ENCODE results near the gene ESD.
"Not testable (repeated sequence)": the region's sequence is repeated elsewhere in the genome, so short reads cannot be mapped to it uniquely, and the experiment has no call there.

Gene ESD

GRCh38 chr13:46783504-46783903, 13.5 kb downstream of the ESD start:
- no peak for DNase-seq

GRCh38 chr13:46782691-46783090, 14.3 kb downstream of the ESD start:
- no peak for DNase-seq

- no peak for DNase-seq
Observed at GRCh38 chr13:46782066-46782465, 14.9 kb downstream of the ESD start.

- DNase-seq: no peak
Observed at GRCh38 chr13:46778890-46779289, 18.1 kb downstream of the ESD start.

- DNase-seq: no peak
Observed at GRCh38 chr13:46778095-46778494, 18.9 kb downstream of the ESD start.

- DNase-seq: no peak
Observed at GRCh38 chr13:46775385-46776107, 21.4 kb downstream of the ESD start.

GRCh38 chr13:46773541-46773940, 23.4 kb downstream of the ESD start:
- DNase-seq: no peak

GRCh38 chr13:46771693-46772092, 25.3 kb downstream of the ESD start:
- DNase-seq: no peak

- DNase-seq: not testable (repeated sequence)
Observed at GRCh38 chr13:46769925-46770324, 27.0 kb downstream of the ESD start.

GRCh38 chr13:46761866-46762265, 35.1 kb downstream of the ESD start:
- DNase-seq: no peak

- no peak for DNase-seq
Observed at GRCh38 chr13:46761174-46761573, 35.8 kb downstream of the ESD start.

- no peak for DNase-seq
Observed at GRCh38 chr13:46759846-46760245, 37.1 kb downstream of the ESD start.

GRCh38 chr13:46757640-46758039, 39.3 kb downstream of the ESD start:
- DNase-seq: no peak

GRCh38 chr13:46756977-46757376, 40.0 kb downstream of the ESD start:
- DNase-seq: no peak

- not testable (repeated sequence) for DNase-seq
Observed at GRCh38 chr13:46755508-46755907, 41.5 kb downstream of the ESD start.

- no peak for DNase-seq
Observed at GRCh38 chr13:46754812-46755211, 42.1 kb downstream of the ESD start.

GRCh38 chr13:46753917-46754316, 43.0 kb downstream of the ESD start:
- DNase-seq: no peak

GRCh38 chr13:46753137-46753536, 43.8 kb downstream of the ESD start:
- no peak for DNase-seq

GRCh38 chr13:46751811-46752635, 44.9 kb downstream of the ESD start:
- DNase-seq: peak; percentile 71

GRCh38 chr13:46749951-46750350, 47.0 kb downstream of the ESD start:
- DNase-seq: no peak

GRCh38 chr13:46748300-46748699, 48.7 kb downstream of the ESD start:
- DNase-seq: no peak

- DNase-seq: no peak
Observed at GRCh38 chr13:46747031-46747820, 49.7 kb downstream of the ESD start.

GRCh38 chr13:46745706-46746105, 51.3 kb downstream of the ESD start:
- DNase-seq: no peak

GRCh38 chr13:46745062-46745461, 51.9 kb downstream of the ESD start:
- no peak for DNase-seq
